Activated CD4-positive, alpha-beta T cell treated with anti-CD3 and anti-CD28 coated beads, Interleukin-2, amount 50 U/mL, for 4 hours (primary cell): Measurements from ENCODE around the gene FOXD2.

Source experiments
- DNase-seq, 2 experiments: peaks; one replicate each; pipeline ENCODE4 v3.0.0-alpha.2; 2020

The FOXD2 gene

DNA sequence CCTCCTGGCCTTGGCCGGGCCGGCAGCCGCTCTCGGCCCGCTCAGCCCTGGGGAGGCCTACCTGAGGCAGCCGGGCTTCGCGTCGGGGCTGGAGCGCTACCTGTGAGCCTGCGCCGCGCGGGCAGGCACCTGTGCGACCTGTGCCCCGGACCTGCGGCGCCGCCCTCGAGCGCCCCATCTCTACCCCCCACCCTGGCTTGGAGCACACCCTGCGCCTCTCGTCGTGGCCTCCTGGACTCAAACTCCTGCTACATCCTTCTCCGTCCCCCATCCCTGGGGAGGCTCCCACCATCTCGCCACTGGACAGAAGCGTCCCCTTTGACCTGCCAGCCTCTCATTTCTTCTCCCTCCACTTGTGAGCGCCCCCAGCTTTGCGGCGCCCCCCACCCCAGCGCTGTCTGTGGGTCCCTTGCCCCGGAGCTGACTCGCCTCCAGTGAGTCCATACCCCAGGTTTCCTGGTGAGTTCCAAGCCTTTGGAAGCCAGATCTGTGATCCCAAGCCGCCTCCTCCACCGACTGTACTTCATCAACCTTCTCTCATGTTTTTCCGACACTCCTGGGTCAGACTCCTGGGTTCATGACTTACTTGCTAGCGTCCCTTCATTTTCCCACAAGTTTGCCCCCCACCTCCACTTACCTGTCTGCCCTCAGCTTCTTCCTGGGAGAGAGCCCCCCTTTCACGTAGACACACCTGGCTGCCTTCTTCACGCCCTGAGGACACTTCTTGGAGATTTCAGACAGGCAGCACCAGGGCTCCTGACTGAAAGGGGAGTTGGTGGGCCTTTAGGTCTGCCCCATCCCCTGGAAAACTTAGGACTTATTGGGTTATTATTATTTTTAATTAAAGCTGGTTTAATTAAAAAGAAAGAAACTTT is 20.4 kb upstream of the FOXD2 start:
- no peak for DNase-seq

DNA sequence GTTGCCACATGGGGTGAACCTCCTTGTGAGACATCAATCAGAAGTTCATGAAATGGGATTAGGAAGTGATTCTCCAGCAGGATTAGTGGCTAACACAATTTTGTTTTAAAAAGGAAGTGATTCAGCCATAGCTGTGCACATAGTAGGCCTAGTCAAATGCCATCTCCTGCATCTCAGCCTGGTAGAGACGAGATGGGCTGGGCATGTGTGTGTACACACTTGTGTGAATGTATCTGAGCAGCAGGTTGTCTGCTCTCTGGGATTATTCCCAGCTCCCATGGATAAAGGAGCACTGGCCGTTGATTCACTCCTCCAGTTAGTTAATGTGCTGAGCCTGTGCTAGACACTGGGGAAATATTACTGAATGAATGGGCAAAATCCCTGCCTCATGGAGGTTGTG is 19.7 kb upstream of the FOXD2 start:
- no peak for DNase-seq

DNA sequence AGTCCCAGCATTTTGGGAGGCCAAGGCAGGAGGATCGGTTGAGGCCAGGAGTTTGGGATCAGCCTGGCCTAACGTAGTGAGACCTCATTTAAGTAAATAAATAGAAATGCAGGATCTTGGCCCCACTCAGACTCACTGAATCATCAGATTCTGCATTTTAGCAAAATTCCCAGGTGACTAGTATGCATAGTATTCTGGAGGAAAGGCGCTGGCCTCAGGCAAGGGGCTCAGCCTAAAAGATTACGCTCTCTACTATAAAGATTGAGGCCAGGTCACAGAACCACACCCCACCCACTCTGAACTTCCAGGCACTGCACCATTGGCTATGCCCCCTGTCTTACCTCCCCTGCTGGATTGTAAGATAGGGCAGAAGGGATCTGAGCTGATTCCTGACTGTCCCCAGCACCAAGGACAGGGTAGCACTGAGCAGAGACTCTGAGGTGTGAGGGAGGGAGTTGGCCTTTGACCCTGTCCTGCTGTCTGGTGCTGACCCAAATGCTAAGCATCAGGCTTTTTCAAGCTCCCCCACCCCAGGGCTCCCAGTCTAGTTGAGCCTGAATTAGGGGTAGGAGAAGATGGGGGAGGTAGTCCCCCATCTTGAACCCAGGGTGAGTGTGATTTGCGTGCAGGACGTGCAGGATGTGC is 19.0 kb upstream of the FOXD2 start:
- DNase-seq: no peak

DNA sequence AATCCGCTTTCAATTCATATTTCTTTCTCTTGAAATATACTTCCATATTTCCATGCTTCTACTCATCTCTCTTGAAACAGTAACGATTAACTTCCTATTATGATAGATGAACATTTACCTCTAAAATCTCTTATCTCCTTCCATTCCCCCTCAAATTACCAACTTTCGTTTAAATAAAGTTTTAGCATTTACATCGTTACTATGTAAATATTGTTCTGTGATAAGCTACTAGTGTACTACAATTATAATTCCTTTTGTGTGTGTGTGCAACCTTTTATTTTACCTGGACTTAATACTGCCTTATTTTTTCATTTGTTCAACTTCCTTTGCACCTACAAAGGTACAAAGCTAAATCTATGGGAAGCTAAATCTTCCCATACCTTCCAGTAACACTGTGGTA is 17.3 kb upstream of the FOXD2 start:
- DNase-seq: no peak

DNA sequence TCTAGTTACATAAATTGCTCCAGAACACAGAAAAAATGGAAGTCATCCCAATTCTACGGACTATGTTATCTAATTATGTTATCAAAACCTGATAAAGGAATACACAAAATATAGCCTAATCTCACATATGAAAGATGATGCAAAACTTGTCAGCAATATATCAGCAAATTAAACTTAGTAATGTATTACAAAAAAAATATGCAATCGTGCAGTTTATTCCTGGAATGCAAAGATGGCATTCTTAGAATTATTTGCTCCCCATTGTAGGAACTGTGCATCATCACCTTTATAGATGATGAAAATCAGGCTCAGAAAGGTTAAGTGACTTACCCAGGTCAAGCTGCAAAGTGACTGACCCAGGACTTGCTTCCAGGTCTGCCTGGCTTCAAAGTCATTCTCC is 14.0 kb upstream of the FOXD2 start:
- DNase-seq: no peak

DNA sequence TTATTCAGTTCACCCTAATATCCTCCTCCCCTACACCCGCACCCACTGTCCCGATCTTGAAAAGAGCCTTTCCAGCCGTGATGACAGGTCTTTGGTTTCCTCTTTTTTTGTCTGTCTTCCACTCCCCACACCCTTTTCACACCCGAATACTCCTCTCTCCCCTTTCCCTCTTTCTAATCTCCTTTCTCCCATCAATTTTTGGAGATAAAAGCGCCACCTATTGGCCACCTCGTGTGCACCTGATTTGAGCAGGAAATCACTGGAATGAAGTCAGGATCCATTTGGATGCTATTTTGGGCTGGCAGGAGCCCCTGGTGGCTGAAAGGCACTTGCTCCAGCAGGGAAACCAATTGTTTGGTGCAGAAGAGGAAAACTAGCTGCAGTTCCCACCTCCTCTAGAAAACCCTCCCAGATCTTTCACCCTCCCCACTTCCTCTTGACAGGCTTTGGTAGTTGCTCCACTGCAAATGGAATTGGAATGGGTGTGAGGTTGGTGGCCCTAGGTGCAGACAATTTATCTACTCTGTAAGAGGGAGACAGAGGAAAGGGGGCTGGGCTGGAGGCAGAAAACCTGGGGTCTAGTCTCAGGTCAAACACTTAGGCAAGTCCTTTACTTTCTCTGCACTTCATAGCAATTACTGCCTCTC is 13.4 kb upstream of the FOXD2 start:
- DNase-seq: no peak

DNA sequence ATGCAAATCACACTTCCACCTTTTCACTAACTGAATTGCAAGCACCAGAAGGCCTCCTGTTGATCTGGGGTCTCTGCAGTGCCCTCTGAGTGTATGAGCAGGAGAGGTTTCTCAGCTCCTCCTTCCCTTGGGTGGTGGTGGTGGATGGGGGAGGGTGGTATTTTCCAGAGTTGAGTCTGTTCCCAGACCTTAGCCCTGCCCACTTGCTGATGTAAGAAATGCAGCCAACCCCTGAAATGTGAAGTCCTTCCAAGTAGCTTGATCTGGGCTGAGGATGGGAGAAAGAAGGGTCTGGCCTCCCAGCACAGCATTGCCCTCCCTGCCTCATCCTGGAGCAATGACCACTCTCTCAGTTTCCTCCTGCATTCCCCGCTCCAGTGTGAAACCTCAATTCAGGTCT is 6.3 kb upstream of the FOXD2 start:
- no peak for DNase-seq

DNA sequence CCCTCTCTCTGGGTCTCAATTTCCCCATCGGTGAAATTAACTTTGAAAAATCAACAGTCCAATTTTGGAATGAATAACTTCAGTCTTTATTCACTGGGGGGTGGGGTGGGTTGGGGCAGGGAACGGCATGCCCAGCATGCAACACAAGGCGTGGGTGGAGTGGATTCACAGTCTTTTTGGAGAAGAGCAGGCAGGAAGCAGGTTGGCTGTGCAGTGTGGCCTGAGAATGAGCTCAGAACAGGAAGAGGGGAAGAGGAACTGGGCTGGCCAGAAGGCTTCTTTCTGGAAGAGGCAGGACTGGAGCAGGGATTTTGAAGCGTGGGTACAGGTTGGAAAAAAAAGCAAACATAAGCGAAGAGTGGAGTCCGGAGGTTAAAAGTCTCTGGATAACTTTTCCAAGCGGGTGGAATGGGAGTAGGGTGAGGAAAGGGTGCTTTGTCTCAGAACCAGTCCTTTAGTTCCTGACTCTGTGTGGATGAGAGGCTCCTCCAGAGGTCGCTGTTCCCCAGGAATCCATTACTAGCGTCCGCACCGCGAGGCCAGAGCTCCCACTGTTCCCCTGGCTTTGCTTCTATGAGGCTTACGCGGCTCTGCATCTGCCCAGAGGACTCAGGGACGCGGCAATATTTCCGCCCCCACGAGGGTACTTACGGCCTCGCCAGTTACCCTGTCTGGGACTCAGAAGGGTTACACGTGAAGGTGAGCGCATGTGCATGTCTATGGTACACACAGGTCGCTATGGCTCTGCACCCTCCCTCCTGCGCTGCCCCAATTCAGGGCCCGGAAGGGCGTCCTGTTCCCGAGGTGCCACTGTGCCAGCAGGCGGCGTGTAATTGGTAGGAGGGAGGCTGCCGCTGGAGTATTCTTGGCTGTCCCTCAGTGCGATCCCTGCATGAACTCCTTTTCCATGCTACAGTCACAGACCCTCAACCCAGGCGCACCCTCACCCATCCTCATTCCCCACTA is 5.5 kb upstream of the FOXD2 start:
- peak; percentile 53 to 57 for DNase-seq

DNA sequence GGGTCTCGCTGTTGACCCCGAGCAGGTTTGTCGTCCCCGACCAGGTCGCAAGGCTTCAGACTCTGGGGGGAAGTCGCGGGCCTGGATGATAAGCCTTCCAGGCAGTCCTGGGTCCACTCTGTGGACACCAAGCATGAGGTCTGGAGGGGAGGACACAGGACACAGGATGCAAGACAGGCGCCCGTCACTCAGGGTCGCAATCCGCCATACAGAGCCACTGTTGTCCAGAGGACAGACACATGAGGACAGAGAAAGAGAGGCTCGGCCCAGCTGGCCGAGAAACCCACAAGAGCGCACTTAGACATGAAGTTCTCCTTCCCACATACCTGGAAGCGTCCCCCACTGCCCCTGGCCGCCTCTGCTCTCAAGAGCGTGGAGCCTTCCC is 4.8 kb upstream of the FOXD2 start:
- no peak for DNase-seq

DNA sequence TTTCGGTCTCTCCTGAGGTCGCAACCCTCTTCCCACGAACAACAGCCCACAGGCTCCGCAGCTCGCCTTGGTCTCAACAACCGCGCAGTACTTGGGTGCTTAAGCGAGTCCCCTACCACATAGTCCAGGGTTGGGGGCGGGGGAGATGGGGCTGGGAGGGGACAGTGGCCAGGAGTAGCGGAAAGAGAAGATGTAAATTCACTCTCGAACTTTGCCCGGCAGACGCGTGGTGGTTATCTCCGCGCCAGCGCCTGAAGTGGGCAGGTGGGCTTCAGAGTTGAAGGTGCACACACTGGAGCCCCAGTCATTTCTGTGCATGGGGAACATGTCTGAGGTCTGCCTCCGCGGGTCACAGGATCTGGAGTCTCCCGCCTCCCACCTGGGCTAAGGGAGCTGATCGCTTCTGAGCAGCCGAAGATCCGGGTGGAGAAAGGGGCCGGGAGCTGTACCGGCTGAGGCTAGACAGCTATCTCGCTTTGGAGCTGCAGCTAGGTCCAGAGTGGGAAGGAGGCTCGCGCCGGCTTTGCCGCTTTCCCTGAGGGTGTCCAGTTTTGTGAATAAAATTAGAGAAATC is 4.3 kb upstream of the FOXD2 start:
- no peak for DNase-seq

DNA sequence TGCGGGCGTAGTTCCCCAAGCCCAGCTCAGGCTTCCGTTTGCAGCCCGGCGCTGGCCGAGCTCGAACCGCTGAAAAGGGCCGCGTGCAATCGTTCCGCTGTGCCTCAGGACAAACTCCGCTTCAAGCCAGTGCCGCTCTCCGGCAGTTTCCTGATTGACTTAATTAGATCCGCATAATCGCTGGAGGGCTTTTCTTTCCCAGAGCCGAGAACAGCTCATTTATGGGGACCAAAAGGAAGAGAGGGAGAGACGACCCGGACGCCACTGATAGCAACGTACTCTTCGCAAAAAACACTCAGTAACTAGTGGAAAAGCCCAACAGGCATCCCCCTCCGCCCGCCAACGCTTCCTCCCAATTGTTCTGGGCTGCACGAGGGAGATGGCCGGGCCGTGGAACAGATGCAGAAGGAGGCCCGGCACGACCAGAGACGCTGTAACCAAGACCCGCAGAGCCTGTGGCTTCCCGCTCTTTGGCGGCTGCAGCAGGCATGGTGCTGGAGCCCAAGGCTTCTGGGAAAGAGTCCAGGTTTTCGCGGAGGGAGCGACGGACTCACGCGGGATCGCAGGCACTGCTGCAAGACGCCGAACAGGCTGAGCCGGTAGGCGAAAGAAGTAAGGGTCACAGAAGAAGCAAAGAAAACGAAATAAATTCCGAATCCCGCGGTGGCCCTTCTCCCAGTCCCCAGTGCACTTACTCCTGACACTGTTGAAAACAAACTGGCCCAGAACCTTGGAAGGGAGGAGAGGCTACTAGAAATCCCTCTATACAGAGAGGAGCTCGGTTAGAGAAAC is 3.6 kb upstream of the FOXD2 start:
- no peak for DNase-seq

DNA sequence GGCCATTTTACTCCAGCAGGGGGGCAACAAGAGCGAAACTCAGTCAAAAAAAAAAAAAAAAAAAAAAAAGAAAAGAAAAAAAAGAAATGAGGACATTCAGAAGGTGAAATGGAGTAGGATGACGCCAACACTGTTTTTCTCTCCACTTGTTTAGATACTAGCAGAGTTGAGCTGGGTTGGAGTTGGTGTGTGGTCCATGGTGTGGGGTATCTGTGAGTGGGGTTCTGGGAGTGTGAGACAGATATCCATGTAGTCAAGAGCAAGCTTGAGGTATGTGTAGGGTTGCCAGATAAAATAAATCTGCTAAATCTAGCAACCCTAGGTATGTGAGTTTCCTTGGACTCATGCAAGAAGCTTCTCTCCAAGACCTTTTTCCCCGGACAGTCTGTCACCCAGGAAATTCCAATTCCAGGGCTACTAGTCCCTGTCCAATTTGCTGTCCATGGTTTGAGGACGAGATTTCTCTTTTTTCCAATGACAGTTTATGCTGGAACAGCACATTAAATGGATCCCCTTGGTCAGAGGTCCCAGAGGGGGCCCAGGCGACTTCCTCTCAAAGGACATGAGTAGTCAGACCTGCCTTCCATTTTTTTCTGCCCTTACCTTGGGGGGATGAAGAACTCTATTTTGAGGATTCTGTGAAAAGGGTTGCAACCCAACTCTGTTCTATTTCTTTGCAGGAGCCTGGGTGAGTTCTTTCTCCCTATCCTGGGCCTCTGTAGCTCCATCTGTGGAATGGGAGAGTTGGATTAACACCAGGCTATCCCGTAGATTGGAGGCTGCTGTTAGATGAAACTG is 2.1 kb upstream of the FOXD2 start:
- no peak for DNase-seq

DNA sequence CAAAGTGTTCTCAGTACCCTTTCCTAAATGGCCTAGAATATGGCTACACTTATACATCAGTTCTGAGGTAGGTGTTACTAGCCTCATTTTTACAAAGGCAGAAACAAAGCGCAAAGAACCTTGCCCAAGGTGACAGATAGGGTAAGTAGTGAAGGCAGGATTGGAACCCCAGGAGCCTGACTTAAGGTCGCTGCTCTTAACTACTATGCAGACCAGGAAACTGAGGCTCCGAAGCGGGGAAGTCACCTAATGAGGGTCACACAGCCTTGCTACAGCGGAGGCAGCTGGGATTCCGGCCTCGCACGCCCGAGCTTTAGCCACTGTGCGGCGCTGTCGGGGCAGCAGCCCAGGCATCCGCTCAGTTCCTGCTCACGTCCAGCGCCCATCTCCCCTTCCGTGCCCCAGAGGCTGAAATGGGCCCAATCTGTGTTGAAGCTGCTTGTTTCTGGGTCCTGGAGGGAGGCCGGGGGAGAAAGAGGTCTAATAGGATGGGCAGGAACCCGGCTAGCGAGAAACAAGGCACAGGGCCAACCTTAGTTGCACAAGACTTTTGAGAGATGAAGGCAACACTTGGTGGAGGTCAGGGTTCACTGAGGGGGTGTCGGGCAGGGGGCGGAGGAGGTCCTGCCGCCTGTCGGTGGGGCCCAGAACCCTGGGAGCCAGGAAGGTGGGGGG is 1.4 kb upstream of the FOXD2 start:
- DNase-seq: peak; percentile 64 to 68

DNA sequence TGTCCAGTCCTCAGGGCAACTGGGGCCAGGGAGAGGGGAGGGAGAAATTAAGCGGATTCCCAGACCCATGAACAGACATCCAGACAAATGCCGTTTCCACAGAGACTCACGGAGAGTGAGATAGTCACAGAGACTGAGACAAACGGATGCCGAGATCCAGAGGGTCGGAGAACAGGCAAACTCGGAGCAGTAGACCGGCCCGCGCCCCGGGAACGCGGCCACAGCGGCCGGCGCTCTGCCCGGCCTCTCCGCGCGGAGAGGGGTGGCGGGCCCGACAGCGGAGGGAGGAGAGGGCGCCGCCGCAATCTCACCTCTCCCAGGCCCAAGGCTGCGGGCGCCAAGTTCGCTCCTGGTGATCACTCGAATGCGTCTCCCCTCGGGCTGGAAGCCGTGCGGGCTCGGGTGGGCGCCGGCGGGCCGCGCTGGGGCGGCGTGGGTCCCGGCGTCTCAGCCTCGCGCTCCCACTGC is 831 bp upstream of the FOXD2 start:
- DNase-seq: no peak

DNA sequence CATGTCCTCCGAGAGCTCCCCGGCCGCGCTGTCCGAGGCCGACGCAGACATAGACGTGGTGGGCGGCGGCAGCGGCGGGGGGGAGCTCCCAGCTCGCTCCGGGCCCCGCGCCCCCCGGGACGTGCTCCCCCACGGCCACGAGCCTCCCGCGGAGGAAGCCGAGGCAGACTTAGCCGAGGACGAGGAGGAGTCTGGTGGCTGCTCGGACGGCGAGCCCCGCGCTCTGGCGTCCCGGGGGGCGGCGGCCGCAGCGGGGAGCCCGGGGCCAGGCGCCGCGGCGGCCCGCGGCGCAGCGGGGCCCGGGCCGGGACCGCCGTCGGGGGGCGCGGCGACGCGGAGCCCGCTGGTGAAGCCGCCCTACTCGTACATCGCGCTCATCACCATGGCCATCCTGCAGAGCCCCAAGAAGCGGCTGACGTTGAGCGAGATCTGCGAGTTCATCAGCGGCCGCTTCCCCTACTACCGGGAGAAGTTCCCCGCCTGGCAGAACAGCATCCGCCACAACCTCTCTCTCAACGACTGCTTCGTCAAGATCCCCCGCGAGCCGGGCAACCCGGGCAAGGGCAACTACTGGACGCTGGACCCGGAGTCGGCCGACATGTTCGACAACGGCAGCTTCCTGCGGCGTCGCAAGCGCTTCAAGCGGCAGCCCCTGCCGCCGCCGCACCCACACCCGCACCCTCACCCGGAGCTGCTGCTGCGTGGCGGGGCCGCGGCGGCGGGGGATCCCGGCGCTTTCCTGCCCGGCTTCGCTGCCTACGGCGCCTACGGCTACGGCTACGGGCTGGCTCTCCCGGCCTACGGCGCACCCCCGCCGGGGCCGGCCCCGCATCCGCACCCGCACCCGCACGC is 547 bp downstream of the FOXD2 start:
- DNase-seq: peak; percentile 28

DNA sequence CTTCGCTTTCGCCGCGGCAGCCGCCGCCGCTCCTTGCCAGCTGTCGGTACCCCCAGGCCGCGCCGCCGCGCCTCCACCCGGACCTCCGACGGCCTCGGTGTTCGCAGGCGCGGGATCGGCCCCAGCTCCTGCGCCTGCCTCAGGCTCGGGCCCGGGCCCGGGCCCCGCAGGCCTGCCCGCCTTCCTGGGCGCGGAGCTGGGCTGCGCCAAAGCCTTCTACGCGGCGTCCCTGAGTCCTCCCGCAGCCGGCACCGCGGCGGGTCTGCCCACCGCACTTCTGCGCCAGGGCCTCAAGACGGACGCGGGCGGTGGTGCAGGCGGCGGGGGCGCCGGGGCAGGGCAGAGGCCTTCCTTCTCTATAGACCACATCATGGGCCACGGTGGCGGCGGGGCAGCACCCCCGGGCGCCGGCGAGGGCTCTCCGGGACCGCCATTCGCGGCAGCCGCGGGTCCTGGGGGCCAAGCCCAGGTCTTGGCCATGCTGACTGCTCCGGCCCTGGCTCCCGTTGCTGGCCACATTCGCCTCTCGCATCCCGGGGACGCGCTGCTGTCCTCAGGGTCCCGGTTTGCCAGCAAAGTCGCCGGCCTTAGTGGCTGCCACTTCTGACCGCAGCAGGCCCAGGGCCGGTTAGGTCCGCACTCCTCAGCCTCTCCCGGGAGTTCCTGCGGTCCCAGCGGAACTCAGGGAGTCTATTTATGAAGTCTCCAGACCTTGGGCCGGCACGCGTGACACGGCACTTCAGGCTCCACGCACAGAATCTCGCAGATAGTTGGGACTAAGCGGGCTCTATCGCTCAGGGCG is 1.4 kb downstream of the FOXD2 start:
- DNase-seq: no peak

DNA sequence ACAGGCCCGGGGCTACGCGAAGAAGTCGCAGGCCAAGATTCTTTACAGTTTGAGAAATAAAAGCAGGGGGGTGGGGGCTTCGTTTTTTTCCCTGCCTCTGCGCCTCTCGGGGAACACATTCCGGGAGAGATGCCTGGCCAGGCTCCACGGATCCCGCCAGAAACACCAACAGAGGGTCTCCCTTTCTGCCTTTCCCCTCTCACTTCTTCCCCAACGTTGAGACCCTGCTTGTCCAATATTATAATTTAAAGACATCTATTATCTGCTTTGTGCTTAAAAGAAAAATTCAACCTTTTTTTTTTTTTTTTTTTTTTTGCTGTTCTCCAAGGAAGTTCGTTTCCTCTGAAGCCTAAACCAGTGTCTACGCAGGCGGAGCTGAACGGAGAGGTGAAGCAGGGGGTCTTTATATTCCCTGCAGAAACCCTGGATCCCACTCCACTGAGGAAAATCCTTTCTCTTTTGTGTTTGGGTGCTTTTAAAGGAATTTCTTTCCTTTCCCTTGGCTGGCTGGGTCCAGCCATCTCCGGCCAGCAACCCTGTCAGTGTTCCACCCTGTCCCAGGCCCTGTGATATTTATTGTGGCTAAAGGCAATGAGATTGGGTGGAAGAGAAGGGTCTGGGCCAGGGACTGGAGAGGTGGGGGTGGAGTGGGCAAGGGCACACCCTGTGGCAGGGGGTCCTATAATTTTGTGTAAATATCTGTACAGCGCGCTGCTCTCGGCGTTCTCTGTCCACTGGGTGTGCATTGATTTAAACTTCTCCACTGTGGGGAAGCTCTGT is 2.2 kb downstream of the FOXD2 start:
- no peak for DNase-seq
